ENCODE results near the gene NUB1.

The NUB1 gene

DNA sequence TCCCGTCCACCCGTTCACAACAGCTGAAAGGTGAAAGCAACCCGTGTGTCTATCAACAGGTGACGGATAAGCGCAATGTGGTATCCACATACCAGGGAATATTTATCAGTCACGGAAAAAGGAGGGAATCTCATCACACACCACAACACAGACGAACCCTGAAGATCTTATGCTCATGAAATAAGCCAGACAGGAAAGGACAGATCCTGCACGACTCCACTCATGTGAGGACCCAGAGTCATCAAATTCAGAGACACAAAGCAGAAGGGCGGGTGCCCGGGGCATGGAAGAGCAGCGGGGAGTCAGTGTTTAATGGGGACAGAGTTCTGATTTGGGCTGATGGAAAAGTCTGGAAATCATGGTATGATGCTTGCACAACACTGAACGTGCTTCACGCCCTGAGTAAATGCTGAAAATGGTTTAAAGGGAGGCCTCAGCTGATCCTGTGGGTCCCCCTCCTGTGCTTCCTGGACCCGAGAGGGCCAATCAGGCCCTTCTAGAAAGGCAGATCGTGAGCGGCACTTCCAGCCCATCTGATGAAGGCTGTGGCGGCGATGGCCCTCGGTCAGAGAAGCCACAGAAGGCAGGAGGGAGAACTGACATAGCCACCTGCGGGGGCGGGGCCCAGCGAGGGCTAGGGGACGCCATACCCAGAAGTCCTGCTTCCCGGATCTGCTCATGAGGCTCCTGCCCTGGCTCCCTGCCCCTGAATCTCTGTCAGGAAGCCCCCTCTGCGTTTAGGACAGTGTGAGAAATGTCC is 49.2 kb downstream of the NUB1 start:
- Mint-ChIP-seq H3K4me3 (no peak overlapping the region), H3K27ac (no peak overlapping the region), H3K4me1 (ENCODE audit: low read depth) (no peaks in the 10 kb centered on the region), H3K36me3 (ENCODE audit: low read depth) (no peaks in the 10 kb centered on the region), H3K9me3 (no peaks in the 10 kb centered on the region), H3K27me3 (ENCODE audit: low read depth) (no peaks in the 10 kb centered on the region)

DNA sequence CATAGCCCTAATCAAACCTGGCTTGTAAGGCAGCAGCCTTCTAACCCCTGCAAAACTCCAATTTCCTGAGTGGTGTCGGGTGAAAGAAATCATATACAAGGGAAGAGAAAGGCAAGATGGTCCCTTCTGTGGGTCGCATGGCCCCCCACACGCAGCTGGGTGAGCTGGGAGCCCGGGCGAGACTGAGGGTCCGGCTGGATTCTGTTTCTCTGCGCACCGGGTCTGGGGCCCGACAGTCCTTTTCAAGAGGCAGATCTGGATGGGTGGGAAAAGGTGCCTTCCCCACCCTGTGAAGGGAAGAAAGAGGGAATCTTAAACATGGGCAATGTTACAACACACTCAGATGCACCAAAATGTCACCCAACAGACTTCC is 49.7 kb downstream of the NUB1 start:
- Mint-ChIP-seq H3K9me3 (no peaks in the 10 kb centered on the region), H3K4me1 (ENCODE audit: low read depth) (no peaks in the 10 kb centered on the region), H3K27ac (no peak overlapping the region), H3K4me3 (no peak overlapping the region), H3K27me3 (ENCODE audit: low read depth) (no peaks in the 10 kb centered on the region), H3K36me3 (ENCODE audit: low read depth) (no peaks in the 10 kb centered on the region)

DNA sequence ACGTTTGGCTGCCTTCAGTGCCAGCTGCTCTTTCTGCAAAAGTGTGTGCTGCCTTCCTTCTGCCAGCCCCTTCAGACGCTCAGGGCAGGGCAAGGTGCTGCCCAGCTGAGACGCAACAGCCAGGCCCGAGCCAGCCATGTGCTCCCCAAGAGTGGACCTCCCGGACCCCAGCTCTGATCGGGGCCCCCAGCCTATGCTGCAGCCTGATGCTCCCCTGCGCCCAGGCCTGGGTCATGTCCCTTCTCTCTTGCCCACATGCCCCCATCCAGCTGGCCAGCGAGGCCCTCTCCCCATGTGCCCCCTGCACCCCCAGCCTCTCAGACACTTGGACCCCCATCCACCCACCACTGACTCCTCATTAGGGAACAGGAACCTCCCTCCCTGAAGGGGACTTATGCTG is 50.4 kb downstream of the NUB1 start:
- H3K27ac Mint-ChIP-seq, result no peak overlapping the region
- H3K36me3 Mint-ChIP-seq (ENCODE audit: low read depth), result no peaks in the 10 kb centered on the region
- no peak overlapping the region for H3K4me3 Mint-ChIP-seq
- H3K4me1 Mint-ChIP-seq (ENCODE audit: low read depth), result no peaks in the 10 kb centered on the region
- H3K27me3 Mint-ChIP-seq (ENCODE audit: low read depth), result no peaks in the 10 kb centered on the region
- H3K9me3 Mint-ChIP-seq, result no peaks in the 10 kb centered on the region

DNA sequence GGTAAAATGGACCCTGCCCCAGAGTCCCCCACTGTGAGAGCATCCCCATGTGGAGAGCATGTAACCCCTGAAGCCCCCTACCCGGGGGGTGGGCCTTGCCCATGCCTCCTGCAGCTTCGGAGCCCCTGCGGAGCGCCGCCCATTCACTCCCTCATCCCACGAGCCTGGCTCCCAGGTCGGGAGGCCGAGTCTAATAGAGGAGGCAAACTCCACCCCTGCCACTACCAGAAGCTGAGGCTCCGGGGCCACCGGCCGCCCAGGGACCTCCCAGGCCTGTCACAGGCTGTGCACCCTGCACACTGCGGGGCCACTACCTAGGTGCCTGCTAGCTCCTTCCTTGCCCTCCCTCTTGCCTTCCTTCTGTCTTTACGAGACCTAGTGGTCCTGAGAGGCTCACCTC is 50.8 kb downstream of the NUB1 start:
- H3K4me1 Mint-ChIP-seq (ENCODE audit: low read depth), result no peaks in the 10 kb centered on the region
- H3K27me3 Mint-ChIP-seq (ENCODE audit: low read depth), result no peaks in the 10 kb centered on the region
- no peaks in the 10 kb centered on the region for H3K9me3 Mint-ChIP-seq
- no peaks in the 10 kb centered on the region for H3K36me3 Mint-ChIP-seq (ENCODE audit: low read depth)
- no peak overlapping the region for H3K27ac Mint-ChIP-seq
- H3K4me3 Mint-ChIP-seq, result no peak overlapping the region

DNA sequence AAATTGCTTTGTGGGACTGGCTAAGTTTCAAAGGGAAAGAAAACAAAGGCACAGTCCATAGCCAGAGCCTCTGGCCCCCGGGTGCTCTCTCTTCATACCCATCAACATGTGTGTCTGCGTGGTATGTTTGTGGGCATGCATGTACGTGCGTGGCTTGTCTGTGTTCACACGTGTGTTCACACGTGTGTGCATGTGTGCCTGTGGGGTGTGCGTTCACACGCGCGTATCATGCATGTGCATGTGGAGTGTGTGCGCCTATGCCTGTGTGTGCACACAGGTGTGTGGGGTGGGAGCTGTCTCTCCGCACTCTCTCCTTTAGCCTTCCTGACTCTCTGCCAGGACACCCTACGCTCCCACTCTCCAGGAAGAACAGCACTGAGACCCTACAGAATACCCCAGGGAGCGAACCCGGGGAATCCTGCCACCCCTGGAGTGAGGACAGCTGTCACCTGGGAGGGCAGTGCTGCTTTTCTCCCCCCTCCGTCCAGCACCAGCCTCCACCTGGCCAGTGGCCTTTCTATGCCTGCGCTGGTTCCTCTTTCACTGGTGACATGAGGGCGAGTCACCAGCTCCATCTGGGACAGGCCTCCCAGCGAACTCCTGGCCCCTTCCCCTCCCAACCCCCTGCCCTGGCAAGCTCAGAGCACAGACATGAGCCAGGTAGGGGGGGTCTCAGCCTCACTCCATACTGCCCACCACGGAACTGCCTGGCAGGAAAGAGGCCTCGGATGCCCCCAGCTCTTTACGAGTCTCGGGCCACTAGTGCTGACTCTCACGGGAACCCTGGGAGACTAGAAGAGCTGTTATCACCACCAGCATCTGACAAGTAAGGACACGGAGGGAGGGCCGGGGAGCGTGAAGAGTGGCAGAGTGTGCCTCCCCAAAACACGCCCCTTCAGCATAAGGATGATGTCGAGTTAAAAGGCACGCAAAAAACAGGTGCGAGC is 51.7 kb downstream of the NUB1 start:
- Mint-ChIP-seq H3K4me3 (no peak overlapping the region), H3K27me3 (ENCODE audit: low read depth) (no peaks in the 10 kb centered on the region), H3K4me1 (ENCODE audit: low read depth) (no peaks in the 10 kb centered on the region), H3K27ac (no peak overlapping the region), H3K9me3 (no peaks in the 10 kb centered on the region), H3K36me3 (ENCODE audit: low read depth) (no peaks in the 10 kb centered on the region)

DNA sequence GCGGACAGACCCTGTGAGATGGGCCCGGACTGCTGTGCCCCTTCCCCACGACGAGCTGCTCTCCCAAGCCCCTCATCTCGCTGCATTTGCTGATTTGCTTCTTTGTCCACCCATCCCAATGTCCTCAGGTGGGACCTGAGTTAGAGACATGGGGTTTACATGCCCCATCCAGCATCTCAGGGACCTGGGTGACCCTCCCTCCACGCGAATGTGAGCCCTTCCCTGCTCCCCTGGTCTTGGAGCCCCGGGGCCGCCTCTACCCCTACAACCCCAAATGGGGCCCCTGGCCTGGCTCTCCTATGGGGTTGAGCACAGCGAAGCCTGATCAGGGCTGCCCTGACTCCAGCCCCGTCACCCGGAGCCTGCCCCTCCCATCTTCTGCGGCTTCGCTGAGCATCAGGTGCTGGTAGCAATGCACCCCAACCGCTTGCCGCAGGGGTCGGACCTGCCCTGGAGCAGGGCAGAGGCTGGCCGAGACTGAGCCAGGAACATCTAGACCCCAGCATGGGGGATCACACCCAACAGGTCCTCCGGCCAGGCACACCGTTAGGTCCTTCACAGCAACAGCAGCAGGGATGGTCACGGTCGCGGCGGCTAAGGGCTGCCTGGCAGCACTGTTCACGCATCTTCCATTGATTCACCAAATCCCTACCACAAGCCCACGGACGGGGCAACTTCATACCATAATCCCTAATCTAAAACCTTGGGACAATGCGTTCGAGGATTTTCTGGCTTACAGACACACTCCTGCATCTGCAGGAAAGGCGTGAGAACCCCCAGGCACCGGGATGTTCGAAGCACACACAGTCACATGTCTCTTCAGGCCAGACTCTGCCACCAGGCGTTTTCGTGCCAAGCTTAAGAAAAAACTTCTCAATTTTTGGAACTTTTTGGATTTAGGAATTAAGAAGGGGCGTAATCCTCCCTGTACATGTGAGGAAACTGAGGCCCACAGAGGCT is 52.7 kb downstream of the NUB1 start:
- Mint-ChIP-seq H3K9me3 (no peaks in the 10 kb centered on the region), H3K27me3 (ENCODE audit: low read depth) (no peaks in the 10 kb centered on the region), H3K4me3 (no peak overlapping the region), H3K27ac (no peak overlapping the region), H3K4me1 (ENCODE audit: low read depth) (no peaks in the 10 kb centered on the region), H3K36me3 (ENCODE audit: low read depth) (no peaks in the 10 kb centered on the region)

DNA sequence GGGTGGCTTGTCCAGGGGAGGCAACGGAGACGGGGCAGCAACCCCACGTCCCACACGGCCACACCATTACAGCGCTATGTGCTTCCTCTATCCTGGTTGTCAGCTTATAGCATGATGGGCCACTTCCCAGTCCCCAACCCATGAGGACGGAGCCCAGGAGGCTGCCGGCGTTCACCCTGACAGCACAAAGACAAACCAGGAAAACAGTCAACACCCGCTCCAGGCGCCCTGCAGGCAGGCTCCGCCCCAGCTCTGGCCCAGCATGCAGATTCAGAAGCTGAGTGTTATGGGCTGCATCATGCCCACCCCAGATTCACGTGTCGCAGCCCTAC is 53.4 kb downstream of the NUB1 start:
- Mint-ChIP-seq H3K9me3 (no peaks in the 10 kb centered on the region), H3K27ac (no peak overlapping the region), H3K27me3 (ENCODE audit: low read depth) (no peaks in the 10 kb centered on the region), H3K36me3 (ENCODE audit: low read depth) (no peaks in the 10 kb centered on the region), H3K4me3 (no peak overlapping the region), H3K4me1 (ENCODE audit: low read depth) (no peaks in the 10 kb centered on the region)

DNA sequence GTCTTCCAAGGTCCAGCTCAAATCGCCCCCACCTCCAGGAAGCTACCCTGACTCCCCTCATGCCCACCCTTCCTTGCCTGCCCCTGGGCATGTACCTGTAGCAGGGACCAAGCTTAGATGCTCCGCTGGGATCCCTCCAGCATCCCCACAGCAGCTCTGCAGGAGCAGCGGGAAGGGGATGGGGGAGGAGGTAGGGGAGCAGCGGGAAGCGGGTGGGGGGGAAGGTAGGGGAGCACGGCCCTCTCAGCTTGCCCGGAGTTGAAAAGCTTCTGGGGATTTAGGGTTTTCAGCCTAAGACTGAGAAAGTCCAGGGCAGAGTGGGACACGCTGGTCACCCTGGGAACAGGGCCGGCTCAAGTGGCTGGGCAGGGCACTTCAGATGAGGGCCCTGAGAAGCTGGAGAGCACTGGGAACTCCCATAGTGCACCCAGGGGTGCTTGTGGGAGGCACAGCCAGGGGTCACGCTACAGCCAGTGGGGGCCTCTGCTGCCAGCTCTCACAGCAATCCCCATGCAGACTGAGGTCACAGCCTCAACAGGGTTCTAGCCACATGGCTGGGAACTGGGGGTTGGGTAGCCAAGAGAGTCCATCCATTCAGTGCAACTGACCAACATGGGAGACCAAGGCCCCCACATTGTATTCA is 54.8 kb downstream of the NUB1 start:
- H3K27me3 Mint-ChIP-seq (ENCODE audit: low read depth), result peaks cover 7% of the 10 kb centered on the region
- H3K36me3 Mint-ChIP-seq (ENCODE audit: low read depth), result no peaks in the 10 kb centered on the region
- H3K9me3 Mint-ChIP-seq, result no peaks in the 10 kb centered on the region
- no peaks in the 10 kb centered on the region for H3K4me1 Mint-ChIP-seq (ENCODE audit: low read depth)
- no peak overlapping the region for H3K4me3 Mint-ChIP-seq
- H3K27ac Mint-ChIP-seq, result no peak overlapping the region

DNA sequence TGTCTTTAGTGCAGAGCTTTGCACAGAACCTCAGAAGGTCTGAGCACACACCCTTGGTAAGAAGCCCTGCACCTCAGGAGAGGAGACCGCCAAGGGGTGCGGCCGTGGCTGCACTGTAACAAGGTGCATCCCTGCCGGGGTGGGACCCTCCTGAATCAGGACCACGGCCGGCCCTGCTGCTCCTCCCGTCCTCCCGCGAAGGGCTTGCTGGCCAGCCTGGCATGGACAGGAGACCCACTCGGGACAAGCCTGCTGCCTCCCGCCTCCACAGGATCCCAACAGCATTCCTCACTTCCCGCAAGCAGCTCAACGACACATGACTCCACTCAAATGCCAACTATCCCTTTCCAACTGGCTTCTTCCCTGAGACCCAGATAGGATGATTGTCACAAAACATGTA is 55.4 kb downstream of the NUB1 start:
- no peak overlapping the region for H3K27ac Mint-ChIP-seq
- H3K27me3 Mint-ChIP-seq (ENCODE audit: low read depth), result peaks cover 7% of the 10 kb centered on the region
- H3K9me3 Mint-ChIP-seq, result no peaks in the 10 kb centered on the region
- H3K4me3 Mint-ChIP-seq, result no peak overlapping the region
- no peaks in the 10 kb centered on the region for H3K4me1 Mint-ChIP-seq (ENCODE audit: low read depth)
- no peaks in the 10 kb centered on the region for H3K36me3 Mint-ChIP-seq (ENCODE audit: low read depth)

DNA sequence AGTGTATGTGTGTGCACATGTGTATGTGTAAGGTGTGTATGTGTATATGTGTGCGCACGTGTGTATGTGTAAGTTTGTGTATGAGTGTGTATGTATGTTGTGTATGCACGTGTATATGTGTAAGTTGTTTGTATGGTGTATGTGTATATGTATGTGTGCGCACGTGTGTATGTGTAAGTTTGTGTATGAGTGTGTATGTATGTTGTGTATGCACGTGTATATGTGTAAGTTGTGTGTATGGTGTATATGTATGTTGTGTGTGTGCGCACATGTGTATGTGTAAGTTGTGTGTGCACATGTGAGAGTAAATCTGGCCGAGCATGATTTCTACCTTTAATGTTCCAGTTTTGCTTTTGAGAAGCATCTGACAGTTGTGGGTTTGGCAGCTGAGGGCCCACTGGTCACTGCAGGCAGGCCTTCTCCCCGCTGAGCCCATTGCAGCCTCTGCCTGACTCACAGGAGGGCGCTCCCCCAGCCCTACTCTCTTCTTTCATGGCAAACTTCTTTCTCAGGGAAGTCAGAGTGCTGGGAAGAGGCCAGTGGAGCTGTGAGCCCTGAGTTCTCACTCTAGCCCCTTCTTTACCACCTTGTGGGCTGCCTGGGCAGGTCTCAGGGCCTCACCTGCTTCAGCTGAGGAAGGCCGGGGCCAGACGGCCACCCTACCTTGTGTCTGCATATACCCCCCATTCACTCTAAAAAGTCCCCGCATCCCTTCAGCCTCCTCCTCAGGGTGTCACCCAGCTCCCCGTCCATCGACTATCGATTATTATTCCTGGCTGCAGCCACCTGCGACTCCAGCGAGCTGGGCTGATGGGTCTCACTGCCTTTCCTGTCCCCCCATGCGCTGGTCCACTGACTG is 57.1 kb downstream of the NUB1 start:
- peaks cover 7% of the 10 kb centered on the region for H3K27me3 Mint-ChIP-seq (ENCODE audit: low read depth)
- H3K36me3 Mint-ChIP-seq (ENCODE audit: low read depth), result no peaks in the 10 kb centered on the region
- no peaks in the 10 kb centered on the region for H3K4me1 Mint-ChIP-seq (ENCODE audit: low read depth)
- no peaks in the 10 kb centered on the region for H3K9me3 Mint-ChIP-seq
- H3K4me3 Mint-ChIP-seq, result no peak overlapping the region
- H3K27ac Mint-ChIP-seq, result no peak overlapping the region

DNA sequence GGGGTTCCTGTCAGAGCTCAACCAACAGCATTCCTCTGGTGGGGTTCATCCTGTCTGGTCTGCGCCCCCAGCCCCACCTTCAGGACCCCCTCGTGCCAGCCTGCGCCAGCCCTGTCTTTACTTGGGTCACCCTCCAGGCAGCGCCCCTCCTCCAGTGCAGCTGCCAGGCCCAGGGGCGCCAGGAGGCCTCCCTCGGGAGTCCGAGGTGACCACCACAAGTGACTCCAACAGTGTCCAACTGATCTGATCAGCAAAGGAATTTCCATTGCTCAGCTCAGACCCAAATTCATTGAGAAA is 57.6 kb downstream of the NUB1 start:
- no peaks in the 10 kb centered on the region for H3K9me3 Mint-ChIP-seq
- H3K4me3 Mint-ChIP-seq, result no peak overlapping the region

DNA sequence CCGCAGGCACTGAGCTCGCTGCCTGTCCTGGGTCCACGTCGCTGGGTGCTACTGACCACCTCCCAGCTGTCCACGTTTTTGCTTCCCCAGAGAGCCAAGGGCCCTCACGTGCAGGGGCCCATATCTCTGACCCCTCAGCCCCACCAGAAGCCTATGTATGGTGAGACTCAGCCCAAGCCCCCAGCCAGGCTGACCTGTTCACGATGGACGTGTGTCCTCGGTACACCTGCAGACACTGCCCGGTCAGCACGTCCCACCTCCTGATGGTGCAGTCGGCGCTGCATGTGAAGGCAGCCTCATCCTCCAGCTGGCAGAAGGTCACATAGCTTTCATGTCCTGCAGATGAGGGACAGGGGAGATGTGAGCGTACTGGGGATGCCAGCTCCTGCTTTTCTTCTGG is 58.3 kb downstream of the NUB1 start:
- no peak overlapping the region for H3K27ac Mint-ChIP-seq
- H3K9me3 Mint-ChIP-seq, result no peaks in the 10 kb centered on the region
- H3K36me3 Mint-ChIP-seq (ENCODE audit: low read depth), result no peaks in the 10 kb centered on the region
- no peak overlapping the region for H3K4me3 Mint-ChIP-seq
- H3K27me3 Mint-ChIP-seq (ENCODE audit: low read depth), result peaks cover 7% of the 10 kb centered on the region
- no peaks in the 10 kb centered on the region for H3K4me1 Mint-ChIP-seq (ENCODE audit: low read depth)

More for the DNA sequence above, 57.6 kb downstream of the NUB1 start:
- no peak overlapping the region for H3K27ac Mint-ChIP-seq
- peaks cover 7% of the 10 kb centered on the region for H3K27me3 Mint-ChIP-seq (ENCODE audit: low read depth)
- no peaks in the 10 kb centered on the region for H3K4me1 Mint-ChIP-seq (ENCODE audit: low read depth)
- no peaks in the 10 kb centered on the region for H3K36me3 Mint-ChIP-seq (ENCODE audit: low read depth)

DNA sequence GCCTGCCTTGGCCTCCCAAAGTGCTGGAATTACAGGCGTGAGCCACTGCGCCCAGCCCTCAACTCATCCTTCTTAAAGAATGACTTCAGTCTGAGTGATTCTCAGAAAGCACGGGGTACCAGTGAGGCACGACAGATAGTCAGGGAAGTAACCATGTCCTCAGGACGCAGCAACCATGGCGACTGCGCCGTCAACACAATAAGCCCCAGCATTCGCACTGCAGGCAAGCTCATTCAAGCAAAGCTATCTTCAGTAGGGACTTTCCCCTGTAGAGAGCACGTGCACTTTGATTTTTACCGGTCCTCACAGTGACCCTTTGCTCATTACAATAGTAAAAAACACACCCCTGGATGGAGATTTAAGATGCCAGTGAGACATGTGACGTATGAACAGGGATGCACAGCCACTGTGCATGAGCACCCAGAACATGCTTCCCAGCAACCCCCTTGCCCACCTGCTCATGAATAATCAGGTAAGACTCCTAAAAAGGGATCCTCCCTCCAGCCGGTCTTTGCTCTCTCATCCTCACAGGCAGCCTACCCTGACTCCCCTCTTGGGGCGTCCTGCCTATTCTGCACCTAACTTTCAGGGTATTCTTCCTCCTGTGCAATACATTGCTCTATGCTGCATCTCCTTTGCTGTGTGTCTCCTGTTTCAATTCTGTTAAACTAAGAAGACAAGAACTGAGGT is 59.2 kb downstream of the NUB1 start:
- Mint-ChIP-seq H3K36me3 (ENCODE audit: low read depth) (no peaks in the 10 kb centered on the region), H3K4me3 (no peak overlapping the region)

More for the DNA sequence above, 59.2 kb downstream of the NUB1 start:
- H3K4me1 Mint-ChIP-seq (ENCODE audit: low read depth), result no peaks in the 10 kb centered on the region
- peaks cover 7% of the 10 kb centered on the region for H3K27me3 Mint-ChIP-seq (ENCODE audit: low read depth)
- H3K9me3 Mint-ChIP-seq, result no peaks in the 10 kb centered on the region
- no peak overlapping the region for H3K27ac Mint-ChIP-seq
